GM18502 (cell line): ENCODE results near the gene ROBO1.

ENCODE experiments used
- ATAC-seq: cut with Tn5 transposase; IDR thresholded peaks from one replicate; pipeline ENCODE4 v1.9.1; 2021; ENCODE audit warnings: mild to moderate bottlenecking; ENCODE audit not compliant: unreplicated experiment, poor library complexity

ROBO1 gene

GRCh38 chr3:79038636-79039035 lies 729.2 kb downstream of the ROBO1 start:
- no peak for ATAC-seq

DNA sequence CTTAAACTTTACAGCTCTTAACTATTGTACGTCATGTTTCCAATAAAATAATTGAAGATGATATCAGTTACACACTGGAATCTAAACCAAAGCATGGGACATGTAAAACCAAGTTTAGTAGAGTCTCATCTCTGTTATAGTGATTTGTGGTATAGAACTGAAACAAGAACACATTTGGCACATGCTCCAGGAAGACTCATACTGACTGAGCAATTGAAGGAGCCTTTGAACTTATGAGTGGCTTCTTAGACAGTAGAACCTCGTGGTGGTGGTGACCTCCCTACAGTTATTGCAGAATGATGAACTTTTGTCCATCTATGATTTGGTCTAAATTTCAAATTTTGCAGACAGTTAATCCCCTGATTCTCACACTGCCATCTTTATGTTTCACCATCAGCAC lies 729.7 kb downstream of the ROBO1 start:
- ATAC-seq: no peak

GRCh38 chr3:79032686-79033318 lies 735.0 kb downstream of the ROBO1 start:
- peak; percentile 88 for ATAC-seq

DNA sequence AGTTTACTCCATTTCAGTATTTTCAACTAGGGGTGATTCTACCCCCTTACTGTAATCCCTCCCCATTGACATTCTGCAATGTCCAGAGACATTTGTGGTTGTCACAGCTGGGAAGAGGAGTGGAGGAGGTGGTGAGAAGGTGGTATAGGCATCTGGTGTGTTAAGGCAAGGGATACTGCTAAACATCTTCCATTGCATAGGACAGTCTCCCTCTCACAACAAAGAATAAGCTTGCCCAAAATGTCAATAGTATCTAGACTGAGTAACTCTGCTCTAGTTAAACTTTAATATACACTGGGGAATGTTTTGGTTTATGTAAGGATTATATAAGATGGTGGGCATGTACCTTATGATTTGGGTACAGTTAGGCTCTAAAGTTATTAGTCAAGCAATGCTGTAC lies 737.6 kb downstream of the ROBO1 start:
- ATAC-seq: no peak

DNA sequence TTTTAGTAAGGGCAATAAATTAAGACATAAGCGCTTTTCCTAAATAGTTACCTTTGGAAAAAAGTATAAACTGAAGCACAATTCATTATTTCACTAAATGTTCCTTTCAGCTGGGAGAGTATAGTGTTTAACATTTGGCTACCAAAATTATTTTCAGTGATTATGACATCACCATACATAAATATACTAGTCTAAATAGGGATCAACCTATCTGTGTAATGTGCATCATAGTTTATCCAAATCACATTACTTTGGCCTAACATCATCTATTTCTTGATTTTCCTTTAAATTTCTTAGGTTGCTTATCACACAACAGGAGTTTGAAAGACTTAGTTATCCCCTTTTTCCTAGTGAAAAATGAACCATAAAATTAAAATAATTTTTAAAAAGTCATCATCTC lies 738.9 kb downstream of the ROBO1 start:
- no peak for ATAC-seq

GRCh38 chr3:79027593-79027992 lies 740.2 kb downstream of the ROBO1 start:
- no peak for ATAC-seq

DNA sequence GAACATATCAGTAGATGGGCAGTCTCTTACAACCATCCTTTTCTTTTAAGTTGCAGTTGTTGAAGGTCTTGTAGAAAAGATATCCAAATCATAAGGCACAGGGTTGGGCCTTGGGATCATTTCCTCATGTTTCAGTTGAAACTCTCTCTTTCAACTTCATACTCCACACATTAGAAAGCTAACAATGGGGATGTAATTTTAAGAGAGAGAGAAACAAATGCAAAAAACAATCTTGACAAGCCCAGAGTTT lies 747.9 kb downstream of the ROBO1 start:
- ATAC-seq: no peak

GRCh38 chr3:79019137-79019923 lies 748.5 kb downstream of the ROBO1 start:
- ATAC-seq: peak; percentile 67

- ATAC-seq: peak; percentile 53
These were observed 749.1 kb downstream of the ROBO1 start for GRCh38 chr3:79018671-79019136.

DNA sequence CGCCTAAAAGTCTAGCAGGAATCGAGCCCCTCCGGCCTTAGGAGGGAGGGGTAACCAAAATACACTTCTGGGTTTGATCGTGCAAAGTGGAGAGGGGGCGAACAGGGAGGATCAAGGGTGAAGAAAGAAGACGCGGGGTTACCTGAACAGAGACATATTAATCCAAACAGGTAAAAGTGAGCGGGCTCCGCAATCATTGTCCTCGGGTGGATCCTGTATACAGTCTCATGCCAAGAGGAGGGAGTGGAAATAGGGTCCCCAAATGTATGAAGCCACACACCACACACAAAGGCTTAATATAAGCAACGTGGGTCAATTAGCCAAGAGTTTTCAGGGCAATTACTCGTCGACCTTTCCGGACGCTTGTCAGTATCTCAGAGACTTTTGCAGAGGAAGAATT lies 749.5 kb downstream of the ROBO1 start:
- peak; percentile 1 for ATAC-seq

- no peak for ATAC-seq
These were observed 751.0 kb downstream of the ROBO1 start for GRCh38 chr3:79016587-79017376.

- ATAC-seq: no peak
These were observed 751.9 kb downstream of the ROBO1 start for GRCh38 chr3:79015854-79016253.

GRCh38 chr3:79012946-79013362 lies 754.8 kb downstream of the ROBO1 start:
- no peak for ATAC-seq

DNA sequence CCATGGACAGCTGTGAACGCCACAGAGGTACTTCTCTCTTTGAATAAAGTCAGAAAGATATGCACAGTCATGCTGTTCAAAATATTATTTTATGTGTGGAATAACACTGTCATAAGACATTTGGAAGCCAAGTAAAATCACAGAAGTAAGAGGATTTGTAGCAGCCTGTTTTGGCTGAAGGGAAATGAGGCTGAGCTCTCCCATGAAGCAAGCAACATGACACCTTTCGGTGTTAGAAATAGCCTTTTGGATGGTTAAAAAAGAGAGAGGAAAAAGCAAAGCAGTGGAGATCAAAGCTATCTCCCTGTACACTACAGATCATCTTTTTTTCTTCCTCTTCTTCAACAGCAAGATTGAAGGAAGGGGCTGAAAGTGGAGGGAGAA lies 755.3 kb downstream of the ROBO1 start:
- ATAC-seq: no peak

GRCh38 chr3:79011821-79012529 lies 755.8 kb downstream of the ROBO1 start:
- no peak for ATAC-seq

DNA sequence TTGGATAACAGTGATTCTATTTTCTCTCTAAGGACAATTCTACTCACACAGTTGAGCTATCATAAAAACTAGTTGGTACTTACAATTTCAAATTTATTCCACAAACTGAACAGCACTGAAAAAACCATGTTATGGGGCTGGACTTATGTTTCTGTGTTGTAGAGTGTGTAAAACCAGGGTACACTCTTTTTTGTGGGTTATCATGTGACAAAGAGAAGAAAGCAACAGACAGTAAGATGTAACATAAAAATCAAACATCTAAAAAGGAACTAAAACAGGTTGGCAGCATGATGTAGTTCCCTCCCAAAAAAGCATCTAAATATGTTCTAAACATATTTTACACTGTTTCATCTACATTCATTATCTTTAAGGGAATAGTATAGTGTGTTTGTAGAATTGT lies 757.9 kb downstream of the ROBO1 start:
- no peak for ATAC-seq

GRCh38 chr3:79006077-79006476 lies 761.7 kb downstream of the ROBO1 start:
- no peak for ATAC-seq

DNA sequence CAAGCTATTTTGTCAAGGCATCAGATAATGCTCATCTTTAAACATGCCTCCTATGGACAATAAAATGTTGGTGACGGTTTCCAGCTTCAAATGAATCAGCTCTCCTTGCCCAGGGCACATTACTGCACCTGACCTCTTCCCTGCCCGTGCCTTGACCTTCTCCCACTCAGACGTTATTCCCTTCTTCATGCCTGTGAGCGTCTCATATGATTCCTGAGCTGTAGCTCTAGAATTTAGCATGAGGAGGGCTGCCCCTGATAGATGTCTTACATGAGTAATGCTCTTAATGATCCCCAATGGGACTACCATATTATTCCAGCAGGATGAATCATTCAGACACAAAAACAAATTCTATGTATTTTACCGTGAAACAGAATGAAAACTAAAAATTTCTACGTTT lies 762.7 kb downstream of the ROBO1 start:
- no peak for ATAC-seq

DNA sequence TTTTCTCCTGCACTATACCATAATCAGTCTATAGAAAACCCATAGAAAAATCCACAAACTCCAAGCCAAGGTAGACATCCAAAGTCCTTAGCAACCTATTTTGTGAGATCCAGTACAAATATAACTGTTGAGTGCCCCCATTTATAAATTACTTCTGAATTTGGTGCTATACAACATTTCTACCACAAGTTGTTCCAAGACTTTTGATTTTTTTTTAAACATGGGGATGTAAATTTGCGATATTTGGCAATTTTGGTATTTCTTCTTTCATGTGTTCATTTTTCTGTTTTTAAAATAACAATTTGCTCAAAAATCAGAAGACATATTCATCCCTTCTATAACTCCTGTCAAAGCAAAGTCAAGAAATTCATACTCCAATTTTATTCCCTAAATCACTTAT lies 763.8 kb downstream of the ROBO1 start:
- ATAC-seq: no peak

DNA sequence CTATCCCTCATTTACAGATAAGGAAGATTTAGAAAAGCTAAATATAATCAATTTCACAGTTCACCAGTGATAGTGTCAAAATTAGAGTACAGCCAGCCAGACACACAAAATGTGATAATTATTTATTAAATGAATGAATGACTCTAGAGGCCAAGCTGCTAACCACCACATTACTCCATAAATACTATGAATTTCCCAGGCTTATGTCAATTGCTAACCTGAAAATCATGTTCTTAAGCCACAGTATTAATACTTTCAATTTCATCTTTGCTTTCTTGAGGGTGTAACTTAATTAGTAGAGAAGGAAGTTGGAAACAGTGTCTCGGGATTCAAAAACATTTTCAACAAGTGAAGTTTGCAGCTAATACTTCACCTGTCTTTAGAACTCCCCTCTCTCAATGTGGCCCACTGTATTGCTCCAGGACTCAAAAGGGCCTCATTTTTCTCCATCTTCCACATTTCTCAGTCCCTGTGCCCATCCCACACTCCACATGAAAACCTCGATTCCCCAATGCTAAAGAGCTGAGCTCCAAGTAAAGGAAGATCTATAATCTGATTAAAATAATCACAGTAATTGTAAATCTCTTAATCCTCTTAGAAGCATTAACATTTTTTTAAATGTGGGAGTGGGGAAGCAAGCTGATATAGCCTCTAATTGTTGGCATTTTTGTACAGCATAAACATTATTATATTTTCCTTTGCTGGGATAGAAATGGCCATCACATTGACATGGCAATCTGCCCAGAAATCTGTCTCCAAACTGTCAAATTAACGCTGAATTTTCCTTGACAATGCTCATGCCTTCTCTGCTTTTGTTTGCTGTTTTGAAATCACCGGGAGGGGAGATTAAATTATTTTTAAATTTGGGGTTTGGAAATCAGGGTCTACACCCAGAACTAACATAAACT lies 765.1 kb downstream of the ROBO1 start:
- no peak for ATAC-seq
